ENCODE measurements around the gene MAP7D3.

Gene MAP7D3

GRCh38 chrX:136210243-136210642 is 41.0 kb downstream of the MAP7D3 start:
- H3K79me2 ChIP-seq (ENCODE audit: low read length) = no peaks in the 10 kb centered on the region
- H2AFZ ChIP-seq (ENCODE audit: low read length) = no peak overlapping the region
- no peak overlapping the region for H3K4me2 ChIP-seq (ENCODE audit: low read depth, low read length)
- H3K36me3 ChIP-seq (replicated peaks; ENCODE audit: insufficient read depth, low read length) = no peaks in the 10 kb centered on the region
- H3K27ac ChIP-seq (ENCODE audit: low read length) = no peak overlapping the region
- TF ChIP-seq EZH2 (optimal IDR thresholded peaks at IDR 0.05; ENCODE audit: low read depth, low read length) = no peak
- TF ChIP-seq CTCF (IDR thresholded peaks at IDR 0.05; ENCODE audit: low read length) = no peak
- no peak for TF ChIP-seq EZH2phosphoT487 (IDR thresholded peaks at IDR 0.05; ENCODE audit: low read length)
- no peak overlapping the region for H3K4me3 ChIP-seq (ENCODE audit: low read length)
- no peaks in the 10 kb centered on the region for H3K27me3 ChIP-seq (replicated peaks; ENCODE audit: insufficient read depth, low read length)
- no peaks in the 10 kb centered on the region for H3K4me1 ChIP-seq (ENCODE audit: low read length)
- no peaks in the 10 kb centered on the region for H3K9me2 ChIP-seq (replicated peaks; ENCODE audit: insufficient read depth, low read length)
- H3K9me3 ChIP-seq (replicated peaks; ENCODE audit: insufficient read depth, low read length) = no peaks in the 10 kb centered on the region
- no peak for DNase-seq
- H3K9ac ChIP-seq (ENCODE audit: low read length) = no peak overlapping the region
- H4K20me1 ChIP-seq (ENCODE audit: insufficient read depth, low read length) = no peaks in the 10 kb centered on the region
- H3F3A ChIP-seq (ENCODE audit: insufficient read depth, low read length) = no peaks in the 10 kb centered on the region

- no peak for TF ChIP-seq CTCF (IDR thresholded peaks at IDR 0.05; ENCODE audit: low read length)
- TF ChIP-seq EZH2 (optimal IDR thresholded peaks at IDR 0.05; ENCODE audit: low read depth, low read length) = no peak
- no peak for TF ChIP-seq EZH2phosphoT487 (IDR thresholded peaks at IDR 0.05; ENCODE audit: low read length)
- Histone ChIP-seq H3K4me2 (ENCODE audit: low read depth, low read length) (no peak overlapping the region), H3K9me3 (replicated peaks; ENCODE audit: insufficient read depth, low read length) (no peaks in the 10 kb centered on the region), H3K27ac (ENCODE audit: low read length) (no peak overlapping the region), H3K9me2 (replicated peaks; ENCODE audit: insufficient read depth, low read length) (no peaks in the 10 kb centered on the region), H3K79me2 (ENCODE audit: low read length) (0 out of 2 replicates have a peak, but pooled peaks cover under 1% of the 10 kb centered on the region), H3K4me3 (ENCODE audit: low read length) (no peak overlapping the region), H3K9ac (ENCODE audit: low read length) (no peak overlapping the region), H3K4me1 (ENCODE audit: low read length) (no peaks in the 10 kb centered on the region), H3F3A (ENCODE audit: insufficient read depth, low read length) (no peaks in the 10 kb centered on the region), H3K36me3 (replicated peaks; ENCODE audit: insufficient read depth, low read length) (no peaks in the 10 kb centered on the region), H2AFZ (ENCODE audit: low read length) (no peak overlapping the region), H3K27me3 (replicated peaks; ENCODE audit: insufficient read depth, low read length) (no peaks in the 10 kb centered on the region), H4K20me1 (ENCODE audit: insufficient read depth, low read length) (no peaks in the 10 kb centered on the region)
- DNase-seq = no peak
These were observed 41.4 kb downstream of the MAP7D3 start for GRCh38 chrX:136209751-136210150.

- peak; percentile 53 for TF ChIP-seq CTCF (IDR thresholded peaks at IDR 0.05; ENCODE audit: low read length)
- no peak for TF ChIP-seq EZH2phosphoT487 (IDR thresholded peaks at IDR 0.05; ENCODE audit: low read length)
- H3K9me3 ChIP-seq (replicated peaks; ENCODE audit: insufficient read depth, low read length) = no peaks in the 10 kb centered on the region
- no peaks in the 10 kb centered on the region for H3K27me3 ChIP-seq (replicated peaks; ENCODE audit: insufficient read depth, low read length)
- H3K27ac ChIP-seq (ENCODE audit: low read length) = no peak overlapping the region
- H3K36me3 ChIP-seq (replicated peaks; ENCODE audit: insufficient read depth, low read length) = no peaks in the 10 kb centered on the region
- H3K4me3 ChIP-seq (ENCODE audit: low read length) = no peak overlapping the region
- H3K4me2 ChIP-seq (ENCODE audit: low read depth, low read length) = no peak overlapping the region
- H3K9ac ChIP-seq (ENCODE audit: low read length) = no peak overlapping the region
- no peaks in the 10 kb centered on the region for H3F3A ChIP-seq (ENCODE audit: insufficient read depth, low read length)
- DNase-seq = peak; percentile 38
- no peaks in the 10 kb centered on the region for H3K9me2 ChIP-seq (replicated peaks; ENCODE audit: insufficient read depth, low read length)
- peaks cover 5% of the 10 kb centered on the region; the same call in 1 of the 2 replicates for H3K79me2 ChIP-seq (ENCODE audit: low read length)
- 0 out of 2 replicates have a peak overlapping the region, but pooled peaks have one; percentile 63 for H2AFZ ChIP-seq (ENCODE audit: low read length)
- no peaks in the 10 kb centered on the region for H4K20me1 ChIP-seq (ENCODE audit: insufficient read depth, low read length)
- H3K4me1 ChIP-seq (ENCODE audit: low read length) = no peaks in the 10 kb centered on the region; the same call in 1 of the 2 replicates
These were observed 42.0 kb downstream of the MAP7D3 start for GRCh38 chrX:136209016-136209738.
